HG03159 (cell line): ENCODE data around the gene CCDC33.

ENCODE experiments used
- ATAC-seq: cut with Tn5 transposase; IDR thresholded peaks from one replicate; pipeline ENCODE4 v1.9.1; 2021; ENCODE audit warnings: mild to moderate bottlenecking, moderate library complexity; ENCODE audit not compliant: unreplicated experiment

Gene CCDC33

GRCh38 chr15:74257623-74258022 lies 21.5 kb downstream of the CCDC33 start:
- ATAC-seq = no peak

- no peak for ATAC-seq
These were observed 22.5 kb downstream of the CCDC33 start for GRCh38 chr15:74258456-74259291.

- no peak for ATAC-seq
These were observed 23.1 kb downstream of the CCDC33 start for GRCh38 chr15:74259292-74259648.

- ATAC-seq = no peak
These were observed 23.9 kb downstream of the CCDC33 start for GRCh38 chr15:74259821-74260607.

GRCh38 chr15:74261041-74261440 lies 24.9 kb downstream of the CCDC33 start:
- ATAC-seq = no peak

- no peak for ATAC-seq
These were observed 25.6 kb downstream of the CCDC33 start for GRCh38 chr15:74261685-74262084.

- ATAC-seq = no peak
These were observed 26.0 kb downstream of the CCDC33 start for GRCh38 chr15:74262151-74262550.

- ATAC-seq = no peak
These were observed 26.5 kb downstream of the CCDC33 start for GRCh38 chr15:74262625-74263024.

- ATAC-seq = no peak
These were observed 27.3 kb downstream of the CCDC33 start for GRCh38 chr15:74263466-74263865.

- no peak for ATAC-seq
These were observed 28.0 kb downstream of the CCDC33 start for GRCh38 chr15:74264081-74264501.

GRCh38 chr15:74265046-74265639 lies 29.0 kb downstream of the CCDC33 start:
- ATAC-seq = no peak

- ATAC-seq = no peak
These were observed 31.9 kb downstream of the CCDC33 start for GRCh38 chr15:74268020-74268419.

GRCh38 chr15:74269362-74270035 lies 33.4 kb downstream of the CCDC33 start:
- no peak for ATAC-seq

GRCh38 chr15:74270155-74270554 lies 34.0 kb downstream of the CCDC33 start:
- ATAC-seq = no peak

GRCh38 chr15:74270854-74271520 lies 34.9 kb downstream of the CCDC33 start:
- no peak for ATAC-seq

GRCh38 chr15:74272812-74273211 lies 36.7 kb downstream of the CCDC33 start:
- no peak for ATAC-seq

- ATAC-seq = no peak
These were observed 38.4 kb downstream of the CCDC33 start for GRCh38 chr15:74274470-74275038.

GRCh38 chr15:74275957-74276356 lies 39.8 kb downstream of the CCDC33 start:
- no peak for ATAC-seq

GRCh38 chr15:74276560-74276959 lies 40.4 kb downstream of the CCDC33 start:
- no peak for ATAC-seq

- no peak for ATAC-seq
These were observed 41.2 kb downstream of the CCDC33 start for GRCh38 chr15:74277242-74277810.
